ENCODE results near the gene ZC2HC1B.

GRCh38 chr6:143857651-143858050 is 6.6 kb upstream of the ZC2HC1B start:
- TF ChIP-seq USF2 (IDR thresholded peaks at IDR 0.05; ENCODE audit: low read length) (no peak), POLR2AphosphoS5 (IDR thresholded peaks at IDR 0.05; ENCODE audit: low read depth, low read length) (no peak), KDM5A (IDR thresholded peaks at IDR 0.05; ENCODE audit: low read length) (no peak), TAF1 (IDR thresholded peaks at IDR 0.05; ENCODE audit: low read depth, low read length) (no peak), CHD2 (IDR thresholded peaks at IDR 0.05; ENCODE audit: low read length) (no peak), GABPA (IDR thresholded peaks at IDR 0.05; ENCODE audit: borderline replicate concordance, insufficient read depth, low read length) (no peak), RXRA (IDR thresholded peaks at IDR 0.05; ENCODE audit: insufficient read depth, low read depth, low read length) (no peak)
- TF ChIP-seq, protein P1, sequence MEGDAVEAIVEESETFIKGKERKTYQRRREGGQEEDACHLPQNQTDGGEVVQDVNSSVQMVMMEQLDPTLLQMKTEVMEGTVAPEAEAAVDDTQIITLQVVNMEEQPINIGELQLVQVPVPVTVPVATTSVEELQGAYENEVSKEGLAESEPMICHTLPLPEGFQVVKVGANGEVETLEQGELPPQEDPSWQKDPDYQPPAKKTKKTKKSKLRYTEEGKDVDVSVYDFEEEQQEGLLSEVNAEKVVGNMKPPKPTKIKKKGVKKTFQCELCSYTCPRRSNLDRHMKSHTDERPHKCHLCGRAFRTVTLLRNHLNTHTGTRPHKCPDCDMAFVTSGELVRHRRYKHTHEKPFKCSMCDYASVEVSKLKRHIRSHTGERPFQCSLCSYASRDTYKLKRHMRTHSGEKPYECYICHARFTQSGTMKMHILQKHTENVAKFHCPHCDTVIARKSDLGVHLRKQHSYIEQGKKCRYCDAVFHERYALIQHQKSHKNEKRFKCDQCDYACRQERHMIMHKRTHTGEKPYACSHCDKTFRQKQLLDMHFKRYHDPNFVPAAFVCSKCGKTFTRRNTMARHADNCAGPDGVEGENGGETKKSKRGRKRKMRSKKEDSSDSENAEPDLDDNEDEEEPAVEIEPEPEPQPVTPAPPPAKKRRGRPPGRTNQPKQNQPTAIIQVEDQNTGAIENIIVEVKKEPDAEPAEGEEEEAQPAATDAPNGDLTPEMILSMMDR (IDR thresholded peaks at IDR 0.05; ENCODE audit: control extremely low read depth in 1 of 3, insufficient read depth in 1 of 3, low read depth in 1 of 3, low read length in 3 of 3), result no peak
